Kidney (tissue), 14 donors: ENCODE data around the gene RELL1. TPM values are rescaled to one million over a fixed set of nuclear protein-coding genes. Genes with fewer than 3 reads are reported as not detected.

Source experiments
- DNase-seq, 5 donors: peaks; one replicate each; pipeline ENCODE4 v3.0.0-alpha.2; 2013 to 2020
- FAIRE-seq: peaks from 2 replicates; lab custom pipeline; 2012; peaks lifted over from hg19 to GRCh38; lab: Jason Lieb, UNC
- H3K27ac ChIP-seq, 2 donors: one replicate each; pipeline ENCODE4 v1.7.0; 2013; ENCODE audit warnings: low read depth in 2 of 2, low read length in 2 of 2, inconsistent platforms in 1 of 2
- H3K27me3 ChIP-seq: one replicate; pipeline ENCODE4 v1.7.1; 2013; ENCODE audit warnings: low read length, inconsistent platforms; ENCODE audit not compliant: control insufficient read depth, insufficient read depth
- H3K36me3 ChIP-seq, 3 donors: one replicate each; pipeline versions ENCODE4 v1.7.0 to v1.7.1; 2013; ENCODE audit warnings: low read length in 3 of 3, control low read depth in 1 of 3, inconsistent platforms in 1 of 3; ENCODE audit not compliant: insufficient read depth in 3 of 3, control insufficient read depth in 2 of 3
- H3K4me1 ChIP-seq, 3 donors: one replicate each; pipeline versions ENCODE4 v1.7.0 to v1.7.1; 2013; ENCODE audit warnings: low read length in 3 of 3, inconsistent platforms in 1 of 3, low read depth in 1 of 3; ENCODE audit not compliant: control insufficient read depth in 2 of 3, insufficient read depth in 2 of 3
- H3K4me3 ChIP-seq, 3 donors: one replicate each; pipeline versions ENCODE4 v1.7.0 to v1.8.1; 2013; ENCODE audit warnings: low read length in 3 of 3, control low read depth in 1 of 3, inconsistent platforms in 1 of 3
- H3K9ac ChIP-seq, 3 donors: one replicate each; pipeline versions ENCODE4 v1.7.0 to v1.7.1; 2013; ENCODE audit warnings: low read length in 3 of 3, control low read depth in 1 of 3, inconsistent platforms in 1 of 3
- H3K9me3 ChIP-seq, 3 donors: one replicate each; pipeline versions ENCODE4 v1.7.0 to v1.7.1; 2013; ENCODE audit warnings: low read length in 3 of 3, control low read depth in 1 of 3, inconsistent platforms in 1 of 3; ENCODE audit not compliant: control insufficient read depth in 2 of 3, insufficient read depth in 1 of 3
- CTCF ChIP-seq: IDR thresholded peaks from 3 replicates; pipeline ENCODE4 v1.5.1; 2012; ENCODE audit warnings: mild to moderate bottlenecking, moderate library complexity, borderline replicate concordance; ENCODE audit not compliant: insufficient read depth; ENCODE audit errors: extremely low read depth
- intact Hi-C: fragments of 100-400 bp; cut with DNase I; formaldehyde crosslinking; loops from one replicate; pipeline ENCODE4 v1.11.1; 2022
- polyA plus RNA-seq: library from polyadenylated mRNA; stranded (reverse); fragments of 350-450 nt; fragmentation: Illumina TruSeq; extraction: RNeasy Lipid Tissue Mini Kit (QIAGEN cat#74804); gene quantifications from one replicate; pipeline ENCODE4 v1.2.3, GENCODE V29; 2014; ENCODE audit warnings: low read depth, low replicate concordance; ENCODE audit not compliant: insufficient read depth
- total RNA-seq: library from RNA; stranded (reverse); fragmentation: NEBNext Ultra II Directional; extraction: Animal tissue kit (Norgen Biotek cat#: 25700); gene quantifications from one replicate; pipeline ENCODE4 v1.2.1, GENCODE V29; 2021
- donor health status: control.
- donor health status: control.
- donor health status: control.
- donor health status: control.
- donor health status: control.
- donor health status: DM: yes; HTN: yes; CAD: no.
- donor health status: Normal renal cell carcinoma (clear cell type).

Gene RELL1
- total and polyA plus RNA-seq, 2 donors from 2014 or later, result 1.4 to 38.4 TPM

DNA sequence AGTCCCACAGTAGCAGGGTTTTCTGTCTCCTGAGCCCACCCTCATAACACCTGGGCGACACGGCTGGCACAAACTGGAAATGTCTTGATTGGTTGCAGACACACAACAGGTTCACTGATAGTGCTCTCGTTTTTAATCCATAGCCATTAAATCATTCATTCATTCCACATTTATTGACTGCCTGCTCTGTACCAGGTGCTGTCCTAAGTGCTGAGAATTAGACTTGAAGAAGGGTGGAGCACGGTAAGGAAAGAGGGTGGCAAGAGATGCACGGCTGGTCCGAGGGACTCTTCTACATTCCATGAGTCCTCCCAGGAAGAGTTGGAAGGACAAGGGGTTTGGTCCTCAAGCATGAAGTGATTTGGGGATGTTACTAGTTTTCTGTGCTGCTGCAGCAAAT lies 100.0 kb downstream of the RELL1 start:
- Histone ChIP-seq H3K4me3 (no peak overlapping the region), H3K36me3 (no peaks in the 10 kb centered on the region), H3K9me3 (no peaks in the 10 kb centered on the region), H3K4me1 (no peaks in the 10 kb centered on the region), H3K27ac (no peak overlapping the region), H3K9ac (no peak overlapping the region), H3K27me3 (no peaks in the 10 kb centered on the region)
- no peak for TF ChIP-seq CTCF
- intact Hi-C loops, result no loop called here
- DNase-seq (no peak), FAIRE-seq (no peak)

DNA sequence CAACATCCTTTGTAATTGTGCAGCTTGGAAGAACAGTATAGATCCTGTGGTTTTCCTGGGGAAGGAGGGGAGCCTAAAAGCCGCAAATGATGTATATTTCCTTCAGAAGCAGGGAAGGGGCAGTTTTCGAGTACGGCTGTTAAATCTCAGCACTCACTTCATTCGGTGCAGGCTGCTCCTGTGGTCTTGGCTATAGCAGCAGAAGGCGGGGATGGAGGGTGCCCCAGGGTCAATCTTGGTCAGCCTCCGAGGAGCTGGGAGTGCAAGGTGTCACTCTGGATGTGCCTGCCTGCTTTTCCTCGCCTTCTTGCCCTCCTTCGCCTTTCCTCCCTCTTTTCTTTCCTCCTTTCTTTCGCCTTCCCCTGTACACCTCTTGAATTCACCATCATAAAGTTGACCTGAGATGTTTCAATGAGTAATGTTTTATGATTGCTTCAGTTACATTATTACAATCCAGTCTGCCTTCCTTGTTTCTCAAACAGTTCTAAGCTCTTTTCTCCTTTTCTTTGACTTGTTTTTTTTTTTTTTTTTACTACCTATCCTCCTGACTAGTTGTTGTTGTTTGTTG lies 101.6 kb downstream of the RELL1 start:
- H3K27me3 ChIP-seq, result no peaks in the 10 kb centered on the region
- no peak for TF ChIP-seq CTCF
- H3K4me1 ChIP-seq, result no peaks in the 10 kb centered on the region
- H3K9ac ChIP-seq, result no peak overlapping the region
- DNase-seq (no peak), FAIRE-seq (no peak)
- intact Hi-C loops, result no loop called here
- no peak overlapping the region for H3K4me3 ChIP-seq
- no peaks in the 10 kb centered on the region for H3K9me3 ChIP-seq
- H3K27ac ChIP-seq, result no peak overlapping the region
- H3K36me3 ChIP-seq, result no peaks in the 10 kb centered on the region

DNA sequence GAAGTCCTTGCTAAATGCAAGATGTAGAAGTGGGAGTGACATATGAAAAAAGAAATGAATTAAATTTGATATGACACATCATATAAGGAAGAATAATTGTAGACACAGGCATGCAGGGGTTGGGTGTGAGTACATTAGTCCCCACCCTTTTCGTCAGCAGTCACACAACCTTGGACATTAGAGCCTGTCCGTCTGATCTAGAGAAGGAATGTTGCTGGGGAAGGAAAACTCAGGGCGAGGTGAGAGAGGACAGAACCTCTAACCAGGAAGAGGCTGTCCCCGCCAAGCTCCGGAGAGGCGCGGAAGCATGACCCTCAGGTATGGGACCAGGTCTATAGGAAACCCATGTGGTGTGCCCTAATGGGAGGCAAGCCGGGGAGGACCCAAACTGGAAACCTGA lies 102.1 kb downstream of the RELL1 start:
- Histone ChIP-seq H3K27me3 (no peaks in the 10 kb centered on the region), H3K9ac (no peak overlapping the region), H3K27ac (no peak overlapping the region), H3K36me3 (no peaks in the 10 kb centered on the region), H3K4me1 (no peaks in the 10 kb centered on the region), H3K9me3 (no peaks in the 10 kb centered on the region), H3K4me3 (no peak overlapping the region)
- TF ChIP-seq CTCF, result no peak
- DNase-seq, result no peak
- intact Hi-C loops, result no loop called here
- FAIRE-seq, result no peak

DNA sequence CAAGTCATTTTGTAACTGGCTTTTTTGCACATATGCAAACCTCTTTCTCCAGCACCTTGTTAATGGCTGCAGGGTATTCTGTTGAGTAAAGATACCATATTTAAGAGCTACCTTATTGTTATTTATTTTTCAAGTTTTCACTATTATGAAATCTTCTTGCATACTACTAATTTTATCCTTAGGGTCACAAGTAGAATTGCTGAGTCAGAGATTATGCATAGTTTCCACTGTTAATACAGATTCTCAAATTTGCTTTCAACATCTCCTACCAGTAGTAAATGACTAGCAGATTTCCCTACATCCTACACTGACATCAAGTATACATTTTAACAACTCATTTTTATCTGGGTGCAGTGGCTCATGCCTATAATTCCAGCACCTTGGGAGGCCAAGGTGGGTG lies 112.6 kb downstream of the RELL1 start:
- FAIRE-seq, result no peak
- intact Hi-C loops, result no loop called here

More for the DNA sequence above, 112.6 kb downstream of the RELL1 start:
- H3K27me3 ChIP-seq, result no peaks in the 10 kb centered on the region
- no peak overlapping the region for H3K9ac ChIP-seq
- TF ChIP-seq CTCF, result no peak
- no peak overlapping the region for H3K4me3 ChIP-seq
- H3K36me3 ChIP-seq, result no peaks in the 10 kb centered on the region
- H3K4me1 ChIP-seq, result no peaks in the 10 kb centered on the region
- no peak overlapping the region for H3K27ac ChIP-seq
- DNase-seq, result no peak
- H3K9me3 ChIP-seq, result no peaks in the 10 kb centered on the region
